ENCODE measurements around the gene TRIM2.

DNA sequence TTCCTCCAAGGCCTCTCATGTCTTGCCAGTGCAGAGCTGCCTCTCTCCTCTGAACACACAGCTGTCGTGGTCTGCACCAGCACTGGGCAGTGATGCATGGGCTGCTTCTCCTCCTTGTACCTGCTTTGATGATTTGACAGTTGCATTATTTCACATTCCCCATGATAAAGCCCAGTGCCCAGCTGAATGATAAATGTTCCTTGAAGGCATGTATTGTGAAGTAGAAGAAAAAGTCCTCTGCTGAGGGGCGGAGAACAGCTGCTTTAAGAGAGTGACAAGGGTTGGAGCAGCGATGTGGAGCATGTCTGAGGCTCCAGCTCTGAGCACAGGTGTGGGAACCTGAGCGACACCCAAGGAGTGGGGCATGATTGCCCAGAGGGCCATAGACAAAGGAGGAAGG is 21.1 kb upstream of the TRIM2 start:
- no peak for TF ChIP-seq MXI1 (IDR thresholded peaks at IDR 0.05; ENCODE audit: low read depth, low read length)
- no peak for TF ChIP-seq E2F8 (IDR thresholded peaks at IDR 0.05; ENCODE audit: low read depth, partially characterized antibody)
- TF ChIP-seq TBL1XR1 (IDR thresholded peaks at IDR 0.05; ENCODE audit: low read depth, low read length) = no peak
- no peak for TF ChIP-seq POLR2A (IDR thresholded peaks at IDR 0.05; ENCODE audit: low read depth, low read length)
- no peak for TF ChIP-seq TAF1 (IDR thresholded peaks at IDR 0.05; ENCODE audit: borderline replicate concordance, low read depth, low read length)
- TF ChIP-seq, protein P1, sequence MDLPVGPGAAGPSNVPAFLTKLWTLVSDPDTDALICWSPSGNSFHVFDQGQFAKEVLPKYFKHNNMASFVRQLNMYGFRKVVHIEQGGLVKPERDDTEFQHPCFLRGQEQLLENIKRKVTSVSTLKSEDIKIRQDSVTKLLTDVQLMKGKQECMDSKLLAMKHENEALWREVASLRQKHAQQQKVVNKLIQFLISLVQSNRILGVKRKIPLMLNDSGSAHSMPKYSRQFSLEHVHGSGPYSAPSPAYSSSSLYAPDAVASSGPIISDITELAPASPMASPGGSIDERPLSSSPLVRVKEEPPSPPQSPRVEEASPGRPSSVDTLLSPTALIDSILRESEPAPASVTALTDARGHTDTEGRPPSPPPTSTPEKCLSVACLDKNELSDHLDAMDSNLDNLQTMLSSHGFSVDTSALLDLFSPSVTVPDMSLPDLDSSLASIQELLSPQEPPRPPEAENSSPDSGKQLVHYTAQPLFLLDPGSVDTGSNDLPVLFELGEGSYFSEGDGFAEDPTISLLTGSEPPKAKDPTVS (IDR thresholded peaks at IDR 0.05; ENCODE audit: low read depth, low read length) = no peak
- TF ChIP-seq ZBTB11 (CRISPR knock-in tag; IDR thresholded peaks at IDR 0.05) = no peak
- TF ChIP-seq, protein P2, sequence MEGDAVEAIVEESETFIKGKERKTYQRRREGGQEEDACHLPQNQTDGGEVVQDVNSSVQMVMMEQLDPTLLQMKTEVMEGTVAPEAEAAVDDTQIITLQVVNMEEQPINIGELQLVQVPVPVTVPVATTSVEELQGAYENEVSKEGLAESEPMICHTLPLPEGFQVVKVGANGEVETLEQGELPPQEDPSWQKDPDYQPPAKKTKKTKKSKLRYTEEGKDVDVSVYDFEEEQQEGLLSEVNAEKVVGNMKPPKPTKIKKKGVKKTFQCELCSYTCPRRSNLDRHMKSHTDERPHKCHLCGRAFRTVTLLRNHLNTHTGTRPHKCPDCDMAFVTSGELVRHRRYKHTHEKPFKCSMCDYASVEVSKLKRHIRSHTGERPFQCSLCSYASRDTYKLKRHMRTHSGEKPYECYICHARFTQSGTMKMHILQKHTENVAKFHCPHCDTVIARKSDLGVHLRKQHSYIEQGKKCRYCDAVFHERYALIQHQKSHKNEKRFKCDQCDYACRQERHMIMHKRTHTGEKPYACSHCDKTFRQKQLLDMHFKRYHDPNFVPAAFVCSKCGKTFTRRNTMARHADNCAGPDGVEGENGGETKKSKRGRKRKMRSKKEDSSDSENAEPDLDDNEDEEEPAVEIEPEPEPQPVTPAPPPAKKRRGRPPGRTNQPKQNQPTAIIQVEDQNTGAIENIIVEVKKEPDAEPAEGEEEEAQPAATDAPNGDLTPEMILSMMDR (IDR thresholded peaks at IDR 0.05 in 2 of 3, conservative IDR thresholded peaks at IDR 0.05 in 1 of 3; ENCODE audit: control insufficient read depth in 2 of 3, extremely low read depth in 1 of 3, insufficient read depth in 1 of 3, low read depth in 3 of 3, low read length in 3 of 3) = no peak
- TF ChIP-seq, protein P3, sequence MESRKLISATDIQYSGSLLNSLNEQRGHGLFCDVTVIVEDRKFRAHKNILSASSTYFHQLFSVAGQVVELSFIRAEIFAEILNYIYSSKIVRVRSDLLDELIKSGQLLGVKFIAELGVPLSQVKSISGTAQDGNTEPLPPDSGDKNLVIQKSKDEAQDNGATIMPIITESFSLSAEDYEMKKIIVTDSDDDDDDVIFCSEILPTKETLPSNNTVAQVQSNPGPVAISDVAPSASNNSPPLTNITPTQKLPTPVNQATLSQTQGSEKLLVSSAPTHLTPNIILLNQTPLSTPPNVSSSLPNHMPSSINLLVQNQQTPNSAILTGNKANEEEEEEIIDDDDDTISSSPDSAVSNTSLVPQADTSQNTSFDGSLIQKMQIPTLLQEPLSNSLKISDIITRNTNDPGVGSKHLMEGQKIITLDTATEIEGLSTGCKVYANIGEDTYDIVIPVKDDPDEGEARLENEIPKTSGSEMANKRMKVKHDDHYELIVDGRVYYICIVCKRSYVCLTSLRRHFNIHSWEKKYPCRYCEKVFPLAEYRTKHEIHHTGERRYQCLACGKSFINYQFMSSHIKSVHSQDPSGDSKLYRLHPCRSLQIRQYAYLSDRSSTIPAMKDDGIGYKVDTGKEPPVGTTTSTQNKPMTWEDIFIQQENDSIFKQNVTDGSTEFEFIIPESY (IDR thresholded peaks at IDR 0.05) = no peak
